Hematopoietic multipotent progenitor cell (in vitro differentiated cells): Measurements from ENCODE around the gene RHOXF1. TPM values are rescaled to one million over a fixed set of nuclear protein-coding genes. Genes with fewer than 3 reads are reported as not detected.
"Not testable (repeated sequence)": the region's sequence is repeated elsewhere in the genome, so short reads cannot be mapped to it uniquely, and the experiment has no call there.

Experiments used
- DNase-seq, 3 donors: peaks; one replicate each; pipeline ENCODE4 v3.0.0-alpha.2; 2011 to 2015; ENCODE audit warnings: low read depth in 2 of 3, low spot score in 2 of 3
- total RNA-seq: library from RNA; depleted of rRNA; stranded (reverse); fragments of >200 nt; gene quantifications from one replicate; pipeline ENCODE4 v1.2.3, GENCODE V29; 2012

RHOXF1 gene
- total RNA-seq, 1 donor, result not detected

GRCh38 chrX:120087289-120088017 is 28.3 kb downstream of the RHOXF1 start:
- no peak for DNase-seq

GRCh38 chrX:120085553-120086185 is 30.0 kb downstream of the RHOXF1 start:
- not testable (repeated sequence) for DNase-seq

GRCh38 chrX:120077590-120077989 is 38.1 kb downstream of the RHOXF1 start, which contains the start of gene RHOXF2B:
Gene RHOXF2B, minus strand, starts transcription at chrX:120077690. Its CDS starts 138 bp downstream, at chrX:120077552.
- DNase-seq, result not testable (repeated sequence)

DNA sequence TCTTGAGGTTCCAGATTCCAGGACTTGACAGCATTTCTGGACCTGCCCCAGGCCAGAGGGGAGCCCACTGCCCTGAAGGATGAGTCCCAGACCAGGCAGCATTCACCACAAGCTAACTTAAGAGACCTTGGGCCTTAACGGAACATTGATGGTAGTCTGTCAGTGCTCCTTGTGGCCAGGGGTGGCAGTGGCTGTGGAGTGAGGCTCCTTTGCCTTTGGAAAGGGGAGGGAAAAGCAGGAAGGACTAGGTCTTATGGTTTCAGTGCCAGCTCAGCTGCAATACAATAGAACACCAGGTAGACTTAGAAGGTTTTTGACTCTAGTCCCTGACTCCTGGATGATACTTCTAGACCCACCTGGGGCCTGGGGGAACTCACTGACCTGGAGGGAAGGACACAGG is 49.5 kb downstream of the RHOXF1 start:
- not testable (repeated sequence) for DNase-seq

Other genes starting within 250 kb of the RHOXF1 start
- 19.7 TPM for gene RNF113A, start 244.2 kb downstream of the RHOXF1 start, total RNA-seq
- gene NDUFA1, start 244.1 kb downstream of the RHOXF1 start, total RNA-seq, result 11.6 TPM
- not detected for gene AKAP14, start 220.0 kb downstream of the RHOXF1 start, total RNA-seq
- gene NKAP, start 172.2 kb downstream of the RHOXF1 start, total RNA-seq, result 3.2 TPM
- not detected for gene RHOXF2B, start 38.2 kb downstream of the RHOXF1 start, total RNA-seq
- gene RHOXF2, start 42.7 kb upstream of the RHOXF1 start, total RNA-seq, result not detected
- 10.8 TPM for gene ZBTB33, start 134.9 kb upstream of the RHOXF1 start, total RNA-seq
- not detected for gene TMEM255A, start 195.5 kb upstream of the RHOXF1 start, total RNA-seq
- not detected for gene ATP1B4, start 246.2 kb upstream of the RHOXF1 start, total RNA-seq